IPS DF 6.9 (cell line): Measurements from ENCODE around the gene MPG.

Source experiments
- DNase-seq: peaks from one replicate; pipeline ENCODE4 v3.0.0-alpha.2; 2013; ENCODE audit warnings: low read depth, low spot score
- H3K27ac ChIP-seq: one replicate; pipeline ENCODE4 v1.5.1; 2013; ENCODE audit warnings: low read length, control low read depth
- H3K27me3 ChIP-seq: 2 replicates; pipeline ENCODE4 v1.6.1; 2013; ENCODE audit warnings: mild to moderate bottlenecking, low read length; ENCODE audit not compliant: control insufficient read depth, insufficient read depth
- H3K36me3 ChIP-seq: 2 replicates; pipeline ENCODE4 v1.6.1; 2013; ENCODE audit warnings: low read length; ENCODE audit not compliant: control insufficient read depth, insufficient read depth
- H3K4me1 ChIP-seq: 2 replicates; pipeline ENCODE4 v1.6.1; 2013; ENCODE audit warnings: low read length; ENCODE audit not compliant: control insufficient read depth, insufficient read depth
- H3K4me3 ChIP-seq: 2 replicates; pipeline ENCODE4 v1.5.1; 2013; ENCODE audit warnings: mild to moderate bottlenecking, low read length
- H3K9me3 ChIP-seq: 2 replicates; pipeline ENCODE4 v1.6.1; 2013; ENCODE audit warnings: low read length, inconsistent platforms; ENCODE audit not compliant: control insufficient read depth, insufficient read depth
- WGBS: extraction: QIAGEN DNeasy Blood & Tissue Kit; methylation state at CpG from one replicate; pipeline ENCODE4 v1.1.7; 2013; ENCODE audit warnings: mixed read lengths, missing lambda C conversion rate; ENCODE audit not compliant: insufficient read length, insufficient coverage; 5-methylcytosine and 5-hydroxymethylcytosine counted together

MPG gene

DNA sequence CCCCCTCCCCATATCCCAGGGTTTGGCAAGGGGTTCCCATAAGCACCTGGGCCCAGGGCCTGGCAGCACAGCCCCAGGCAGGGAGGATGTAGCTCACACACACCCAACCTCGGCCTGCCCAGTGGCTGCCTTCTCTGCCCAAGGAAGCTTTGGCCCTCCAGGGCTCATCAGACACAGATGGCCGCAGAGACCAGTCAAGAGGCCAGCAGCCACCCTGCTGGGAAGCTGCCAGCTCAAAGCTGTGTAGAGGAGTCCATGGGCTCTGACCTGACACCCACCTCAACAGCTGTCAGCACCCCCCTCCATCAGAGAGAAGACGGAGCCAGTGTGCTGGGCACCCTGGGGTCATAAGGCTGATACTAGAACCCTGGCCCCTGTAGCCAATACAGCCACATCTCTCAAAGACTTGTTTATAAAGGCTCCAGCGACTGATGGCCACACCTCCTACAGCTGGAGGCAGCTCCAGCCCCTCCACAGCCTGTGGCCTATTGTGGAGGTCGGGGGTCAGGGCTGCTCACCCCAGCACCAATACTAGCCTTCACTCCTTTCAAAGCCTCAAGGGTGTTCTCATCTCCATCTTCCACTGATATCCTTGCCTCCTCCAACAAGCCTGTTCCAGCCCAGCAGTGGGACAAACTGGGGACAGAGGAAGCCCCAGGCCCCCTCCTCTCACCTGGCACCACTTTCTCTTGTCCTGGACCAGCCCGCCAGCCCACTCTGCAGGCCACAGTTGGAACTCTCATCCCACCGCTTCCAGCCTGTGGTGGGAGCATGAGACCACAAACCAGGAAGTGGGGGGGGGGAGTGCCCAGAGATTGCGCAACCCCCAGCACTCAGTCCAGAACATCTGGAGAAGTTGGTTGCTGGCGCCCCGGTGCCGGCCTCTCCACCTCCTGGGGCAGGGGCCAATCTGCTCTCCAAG lies 2.2 kb upstream of the MPG start:
- H3K36me3 ChIP-seq = peaks cover 5% of the 10 kb centered on the region; the same call in 1 of the 2 replicates
- H3K4me1 ChIP-seq = peaks cover 31% of the 10 kb centered on the region
- DNase-seq = no peak
- no peaks in the 10 kb centered on the region for H3K9me3 ChIP-seq
- no peaks in the 10 kb centered on the region for H3K27me3 ChIP-seq
- WGBS = no CpG with 5 or more reads among the region's 11 CpGs
- H3K27ac ChIP-seq = no peak overlapping the region
- no peak overlapping the region for H3K4me3 ChIP-seq

DNA sequence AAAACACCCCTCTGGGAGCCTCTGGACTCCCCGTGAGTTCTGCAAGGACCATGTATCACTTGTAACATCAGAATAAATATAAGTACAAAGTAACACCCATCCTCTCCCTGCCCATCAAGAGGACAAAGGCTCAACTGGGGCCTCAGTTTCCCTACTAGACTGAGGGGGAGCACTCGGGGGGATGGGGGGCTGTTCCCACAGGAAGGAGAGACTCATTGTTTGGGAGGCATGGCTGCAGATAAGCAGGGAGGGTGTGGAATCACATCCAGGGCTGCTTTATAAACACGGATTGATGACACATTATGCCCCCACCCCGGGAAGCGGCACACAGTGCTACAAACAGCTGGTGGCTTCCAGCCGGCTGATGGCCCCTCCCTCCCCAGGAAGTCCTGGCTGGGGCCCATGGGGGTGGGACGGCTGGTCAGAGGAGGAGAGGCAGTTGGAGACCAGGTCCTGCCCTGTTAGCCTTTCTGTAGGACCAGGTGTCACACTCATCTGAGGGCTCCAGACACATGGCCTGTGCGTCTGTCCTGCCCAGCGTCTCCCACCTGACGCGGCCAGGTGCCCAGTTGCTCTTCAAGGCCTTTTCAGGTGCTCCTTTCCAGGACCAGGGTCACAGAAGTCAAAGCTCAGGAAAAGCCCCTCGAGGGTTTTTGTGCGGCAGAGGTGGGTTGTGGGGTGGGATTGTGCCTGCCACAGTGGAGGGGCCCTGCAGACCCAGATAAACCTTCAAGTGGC lies 1.3 kb upstream of the MPG start:
- H3K27me3 ChIP-seq = no peaks in the 10 kb centered on the region
- peaks cover 5% of the 10 kb centered on the region; the same call in 1 of the 2 replicates for H3K36me3 ChIP-seq
- DNase-seq = no peak
- WGBS = no CpG with 5 or more reads among the region's 13 CpGs
- peaks cover 26% of the 10 kb centered on the region for H3K4me1 ChIP-seq
- no peak overlapping the region for H3K4me3 ChIP-seq
- no peaks in the 10 kb centered on the region for H3K9me3 ChIP-seq
- no peak overlapping the region for H3K27ac ChIP-seq

DNA sequence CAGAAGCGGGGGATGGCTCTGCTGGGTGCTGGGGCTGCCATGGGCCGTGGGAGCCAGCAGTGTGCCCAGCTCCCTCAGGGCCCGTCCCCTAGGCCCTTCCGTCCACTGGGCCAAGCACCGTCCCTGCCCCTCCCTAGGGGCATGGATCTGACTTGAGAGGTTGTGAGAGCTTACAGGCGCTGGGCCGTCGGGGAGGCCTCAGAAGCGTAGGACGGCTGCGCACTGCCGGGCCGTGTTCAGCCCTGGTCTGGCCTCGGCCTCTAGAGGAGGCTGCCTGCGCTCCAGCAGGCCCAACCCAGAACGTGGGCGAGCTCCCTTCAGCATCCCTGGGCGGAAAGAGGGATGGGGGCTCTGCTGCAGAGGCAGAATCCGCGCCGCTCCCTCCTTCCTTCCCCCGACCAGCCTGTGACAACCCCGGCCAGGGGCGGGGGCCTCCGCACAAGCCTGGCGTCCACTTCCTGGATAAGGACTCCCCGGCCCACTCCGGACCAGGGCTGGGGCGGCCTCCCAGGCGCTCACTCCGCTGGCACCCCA lies 685 bp upstream of the MPG start:
- H3K27ac ChIP-seq = no peak overlapping the region
- no CpG with 5 or more reads among the region's 31 CpGs for WGBS
- DNase-seq = no peak

DNA sequence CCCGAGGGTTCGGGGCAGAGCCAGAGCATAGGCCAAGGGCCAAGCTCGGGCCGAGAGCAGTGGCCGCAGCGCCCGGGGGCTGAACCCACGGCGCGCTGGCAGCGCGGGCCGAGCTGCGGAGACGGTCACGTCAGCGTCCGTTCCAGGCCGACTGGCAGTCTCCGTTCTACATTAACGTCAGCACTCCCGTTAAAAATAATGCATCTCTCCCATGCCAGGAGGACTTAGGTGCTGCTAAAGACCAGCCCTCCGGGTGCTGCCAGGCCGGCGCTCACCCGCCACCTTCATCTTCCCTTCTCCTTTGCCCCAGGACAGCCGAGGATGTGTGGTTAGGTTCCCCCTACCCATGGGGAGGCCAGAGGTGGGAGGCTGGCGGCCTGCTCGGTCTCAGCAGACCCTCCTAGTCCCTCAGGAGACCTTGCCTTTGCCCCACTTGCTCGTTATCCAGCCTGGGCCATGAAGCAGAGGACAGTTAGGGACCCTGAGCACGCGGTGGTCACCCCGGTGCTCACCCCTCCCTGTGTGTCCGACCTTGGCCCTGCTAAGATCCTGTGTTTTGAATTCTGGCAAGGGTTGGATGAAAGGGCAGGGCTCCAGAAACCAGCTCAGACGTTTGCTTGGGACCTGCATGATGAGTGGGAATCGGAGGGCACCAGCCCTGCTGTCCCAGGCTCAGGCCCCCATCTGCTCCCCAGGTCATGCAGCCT lies 572 bp downstream of the MPG start:
- Histone ChIP-seq H3K4me1 (peaks cover 20% of the 10 kb centered on the region), H3K4me3 (peak overlapping the region; percentile 89), H3K27me3 (no peaks in the 10 kb centered on the region), H3K27ac (no peak overlapping the region), H3K36me3 (peaks cover 5% of the 10 kb centered on the region; the same call in 1 of the 2 replicates), H3K9me3 (no peaks in the 10 kb centered on the region)
- WGBS = no CpG with 5 or more reads among the region's 36 CpGs
- DNase-seq = no peak

More for the DNA sequence above, 685 bp upstream of the MPG start:
- peaks cover 5% of the 10 kb centered on the region; the same call in 1 of the 2 replicates for H3K36me3 ChIP-seq
- H3K4me3 ChIP-seq = peak overlapping the region; percentile 89; the same call in 1 of the 2 replicates
- no peaks in the 10 kb centered on the region for H3K27me3 ChIP-seq
- no peaks in the 10 kb centered on the region for H3K9me3 ChIP-seq
- peaks cover 29% of the 10 kb centered on the region for H3K4me1 ChIP-seq

DNA sequence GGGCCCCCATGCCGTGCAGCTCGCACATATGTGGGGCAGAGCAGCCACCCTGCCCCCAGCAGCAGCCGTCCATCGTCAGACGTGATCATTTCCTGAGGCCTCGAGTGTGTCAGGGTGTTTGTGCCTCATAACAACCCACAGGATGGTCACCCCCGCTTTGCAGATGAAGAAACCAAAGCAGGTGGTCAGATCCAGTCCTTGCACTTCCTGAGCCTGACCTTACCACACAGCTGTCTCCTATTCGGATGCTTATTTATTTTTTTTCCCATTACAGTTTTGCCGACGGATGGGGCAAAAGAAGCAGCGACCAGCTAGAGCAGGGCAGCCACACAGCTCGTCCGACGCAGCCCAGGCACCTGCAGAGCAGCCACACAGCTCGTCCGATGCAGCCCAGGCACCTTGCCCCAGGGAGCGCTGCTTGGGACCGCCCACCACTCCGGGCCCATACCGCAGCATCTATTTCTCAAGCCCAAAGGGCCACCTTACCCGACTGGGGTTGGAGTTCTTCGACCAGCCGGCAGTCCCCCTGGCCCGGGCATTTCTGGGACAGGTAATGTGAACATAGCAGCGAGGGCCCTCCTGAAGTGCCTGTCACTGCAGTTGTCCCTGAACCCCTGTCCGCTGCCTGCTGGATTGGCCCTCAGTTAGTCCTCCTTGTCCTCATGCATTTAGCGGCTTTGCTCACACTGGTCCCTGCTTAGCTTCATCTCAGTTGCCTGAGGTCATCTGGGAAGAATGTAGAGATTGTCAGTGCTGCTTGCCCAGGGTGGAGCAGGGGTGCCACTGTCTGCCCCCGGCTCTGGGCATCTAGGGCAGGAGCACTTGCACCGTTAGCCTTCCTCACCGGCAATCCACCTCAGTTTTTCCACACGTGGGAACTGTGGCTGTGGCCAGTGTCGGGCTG lies 1.4 kb downstream of the MPG start:
- H3K4me3 ChIP-seq = no peak overlapping the region
- DNase-seq = no peak
- H3K9me3 ChIP-seq = no peaks in the 10 kb centered on the region
- WGBS = no CpG with 5 or more reads among the region's 32 CpGs
- no peaks in the 10 kb centered on the region for H3K27me3 ChIP-seq
- peaks cover 16% of the 10 kb centered on the region for H3K4me1 ChIP-seq
- H3K36me3 ChIP-seq = peaks cover 10% of the 10 kb centered on the region
- H3K27ac ChIP-seq = no peak overlapping the region

DNA sequence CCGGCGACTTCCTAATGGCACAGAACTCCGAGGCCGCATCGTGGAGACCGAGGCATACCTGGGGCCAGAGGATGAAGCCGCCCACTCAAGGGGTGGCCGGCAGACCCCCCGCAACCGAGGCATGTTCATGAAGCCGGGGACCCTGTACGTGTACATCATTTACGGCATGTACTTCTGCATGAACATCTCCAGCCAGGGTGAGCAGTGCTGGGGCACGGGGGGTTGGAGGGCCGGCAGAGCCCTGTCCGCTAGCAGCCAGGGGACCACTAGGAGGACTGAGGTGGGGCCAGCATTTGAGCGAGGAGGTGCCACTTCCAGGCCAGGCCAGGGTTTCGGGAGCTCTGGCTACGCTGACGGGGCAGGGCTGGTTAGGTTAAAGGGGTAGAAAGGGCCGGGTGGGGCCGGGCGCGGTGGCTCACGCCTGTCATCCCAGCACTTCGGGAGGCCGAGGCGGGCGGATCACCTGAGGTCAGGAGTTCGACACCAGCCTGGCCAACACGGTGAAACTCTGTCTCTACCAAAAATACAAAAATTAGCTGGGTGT lies 5.1 kb downstream of the MPG start:
- H3K36me3 ChIP-seq = peaks cover 26% of the 10 kb centered on the region
- no CpG with 5 or more reads among the region's 31 CpGs for WGBS
- H3K4me3 ChIP-seq = no peak overlapping the region
- H3K4me1 ChIP-seq = peaks cover 8% of the 10 kb centered on the region
- no peaks in the 10 kb centered on the region for H3K27me3 ChIP-seq
- no peak for DNase-seq
- H3K9me3 ChIP-seq = no peaks in the 10 kb centered on the region
- no peak overlapping the region for H3K27ac ChIP-seq

DNA sequence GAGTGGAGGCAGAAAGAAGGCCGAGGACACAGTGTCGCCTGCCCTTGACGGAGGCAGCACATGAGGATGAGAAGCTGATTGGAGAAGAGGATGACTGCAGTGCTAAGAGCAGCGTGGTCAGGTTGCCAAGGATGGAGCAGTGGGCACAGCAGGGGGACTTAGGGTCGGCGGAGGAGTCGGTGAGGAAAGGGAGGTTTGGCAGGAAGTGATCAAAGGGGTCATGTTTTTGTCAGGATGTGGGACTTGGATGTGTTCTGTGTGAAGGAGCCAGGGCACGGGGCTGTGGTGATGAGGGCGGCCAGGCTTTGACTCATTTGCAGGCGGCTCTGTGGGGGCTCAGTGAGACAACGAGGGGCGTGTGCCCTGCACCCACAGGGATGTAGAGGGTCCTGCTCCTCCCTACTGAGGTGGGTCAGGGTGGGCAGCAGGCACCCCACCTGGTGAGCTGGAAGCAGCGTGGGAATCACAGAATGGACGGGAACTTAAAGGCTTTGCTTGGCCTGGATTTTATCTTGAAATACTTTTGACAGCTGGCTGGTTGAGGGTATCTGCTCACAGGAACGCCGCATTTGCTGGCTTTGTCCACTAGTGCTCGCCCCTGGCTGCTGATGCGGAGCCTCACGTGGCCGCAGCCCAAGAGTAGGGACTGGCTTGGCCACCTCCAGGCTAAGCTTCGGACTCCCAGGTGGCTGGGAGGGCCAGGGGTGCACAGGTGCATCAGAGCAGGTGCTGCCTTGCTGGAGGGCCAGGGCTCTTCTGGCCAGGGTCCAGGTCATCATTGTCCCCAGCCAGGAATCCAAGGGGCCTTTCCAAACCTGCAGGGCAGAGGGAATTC lies 6.0 kb downstream of the MPG start:
- H3K36me3 ChIP-seq = peaks cover 30% of the 10 kb centered on the region
- WGBS = no CpG with 5 or more reads among the region's 21 CpGs
- no peak overlapping the region for H3K27ac ChIP-seq
- no peaks in the 10 kb centered on the region for H3K9me3 ChIP-seq
- H3K4me3 ChIP-seq = no peak overlapping the region
- no peak for DNase-seq
- H3K27me3 ChIP-seq = no peaks in the 10 kb centered on the region
- H3K4me1 ChIP-seq = peaks cover 3% of the 10 kb centered on the region; the same call in 1 of the 2 replicates

DNA sequence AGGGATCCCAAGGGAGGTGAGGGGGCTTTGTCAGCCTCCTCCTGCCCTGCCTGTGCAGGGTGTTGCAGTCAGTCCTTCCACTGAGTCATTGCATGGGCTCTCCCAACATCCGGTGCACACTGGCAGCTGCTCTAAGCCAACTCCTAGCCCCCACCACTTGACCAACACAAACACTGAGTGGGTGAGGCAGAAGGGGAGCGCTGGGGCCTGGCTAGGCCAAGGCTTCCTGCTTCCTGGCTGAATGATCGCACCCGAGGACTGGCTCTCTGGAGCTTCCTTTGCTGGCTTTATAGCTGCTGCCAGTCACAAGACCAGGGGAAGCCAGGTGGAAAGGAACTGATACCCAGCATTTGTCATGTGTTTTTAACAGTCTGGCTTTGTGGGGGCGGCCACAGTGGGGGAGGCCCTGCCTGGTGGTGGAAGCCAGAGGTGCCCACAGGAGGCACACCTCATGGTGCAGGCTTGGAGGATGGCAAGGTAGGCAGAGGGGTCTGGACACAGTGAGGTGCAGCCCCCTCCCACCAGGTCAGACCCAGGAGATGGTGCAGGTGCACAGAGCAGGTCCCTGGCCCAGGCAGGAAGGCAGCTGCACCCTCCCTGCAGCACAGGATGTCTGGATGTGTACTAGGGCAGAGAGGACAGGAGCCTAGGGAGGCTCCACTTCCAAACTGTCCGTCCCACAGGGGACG lies 6.8 kb downstream of the MPG start:
- no peaks in the 10 kb centered on the region for H3K9me3 ChIP-seq
- DNase-seq = no peak
- no peak overlapping the region for H3K4me3 ChIP-seq
- WGBS = no CpG with 5 or more reads among the region's 7 CpGs
- no peaks in the 10 kb centered on the region for H3K27me3 ChIP-seq
- peaks cover 31% of the 10 kb centered on the region for H3K36me3 ChIP-seq
- H3K27ac ChIP-seq = no peak overlapping the region
- H3K4me1 ChIP-seq = peaks cover 3% of the 10 kb centered on the region; the same call in 1 of the 2 replicates
